Small intestine (tissue), 7 donors: ENCODE results near the gene SLC35B2. TPM values are rescaled to one million over a fixed set of nuclear protein-coding genes. Genes with fewer than 3 reads are reported as not detected.

Experiments
- DNase-seq, 2 donors: peaks; one replicate each; pipeline versions ENCODE4 v3.0.0 to v3.0.0-alpha.2; 2013
- FAIRE-seq: peaks from 2 replicates; lab custom pipeline; 2012; peaks lifted over from hg19 to GRCh38; lab: Jason Lieb, UNC
- H3K27ac ChIP-seq, 3 donors: one replicate each; pipeline ENCODE4 v1.5.1; 2013; ENCODE audit warnings: low read length in 2 of 3, mild to moderate bottlenecking in 2 of 3, control low read depth in 1 of 3, inconsistent platforms in 1 of 3, low read depth in 1 of 3, moderate library complexity in 1 of 3
- H3K27me3 ChIP-seq, 3 donors: one replicate each; pipeline ENCODE4 v1.6.1; 2013; ENCODE audit warnings: low read length in 3 of 3, inconsistent platforms in 1 of 3; ENCODE audit not compliant: control insufficient read depth in 3 of 3, insufficient read depth in 3 of 3
- H3K36me3 ChIP-seq, 3 donors: one replicate each; pipeline ENCODE4 v1.6.1; 2013; ENCODE audit warnings: low read length in 3 of 3, inconsistent platforms in 1 of 3, low read depth in 1 of 3, mild to moderate bottlenecking in 1 of 3, moderate library complexity in 1 of 3; ENCODE audit not compliant: control insufficient read depth in 3 of 3, insufficient read depth in 2 of 3
- H3K4me1 ChIP-seq, 3 donors: one replicate each; pipeline ENCODE4 v1.6.1; 2013; ENCODE audit warnings: low read length in 2 of 3, inconsistent platforms in 1 of 3, low read depth in 1 of 3, mild to moderate bottlenecking in 1 of 3, moderate library complexity in 1 of 3; ENCODE audit not compliant: control insufficient read depth in 3 of 3, insufficient read depth in 2 of 3
- H3K4me3 ChIP-seq, 3 donors: one replicate each; pipeline ENCODE4 v1.5.1; 2013; ENCODE audit warnings: low read length in 3 of 3, control low read depth in 1 of 3, inconsistent platforms in 1 of 3, low read depth in 1 of 3, mild to moderate bottlenecking in 1 of 3, moderate library complexity in 1 of 3
- H3K9me3 ChIP-seq, 2 donors: one replicate each; pipeline ENCODE4 v1.6.1; 2013; ENCODE audit warnings: low read depth in 1 of 2, low read length in 1 of 2; ENCODE audit not compliant: control insufficient read depth in 2 of 2, insufficient read depth in 1 of 2
- WGBS, 3 donors: extraction: QIAGEN DNeasy Blood & Tissue Kit; methylation state at CpG; one replicate each; pipeline ENCODE4 v1.1.7; 2013; 5-methylcytosine and 5-hydroxymethylcytosine counted together
- polyA plus RNA-seq, 4 donors: library from polyadenylated mRNA; stranded (reverse) in 3 of 4; unstranded in 1 of 4; fragments of 200-250 nt in 3 of 4; fragments of 120-200 nt in 1 of 4; gene quantifications; one replicate each; pipeline versions ENCODE4 v1.2.1 to v1.2.3, GENCODE V29; 2013
- donor health status: healthy with polysubstance abuse.
- donor health status: control.
- donor health status: control.
- donor health status: Bipolar disorder and iron deficiency.
- donor health status: healthy.

Gene SLC35B2
- polyA plus RNA-seq, 4 donors: 6.5 to 41.7 (median 22.3) TPM

- FAIRE-seq (no peak), DNase-seq (no peak)
- Histone ChIP-seq H3K9me3 (no peaks in the 10 kb centered on the region), H3K36me3 (peaks cover 0 to 51% (median 3%) of the 10 kb centered on the region in 3 donors), H3K27me3 (no peaks in the 10 kb centered on the region), H3K27ac (peak overlapping the region in 2 of 3 donors; percentile 41 to 82), H3K4me3 (peak overlapping the region; percentile 28 to 85 (median 66)), H3K4me1 (peaks cover 0 to 30% (median 20%) of the 10 kb centered on the region in 3 donors)
- 46 to 55% (median 55%) methylated on average over 7 of the region's 7 CpGs for WGBS, 3 donors
These were observed 5.4 kb upstream of the SLC35B2 start for GRCh38 chr6:44262467-44263353.

DNA sequence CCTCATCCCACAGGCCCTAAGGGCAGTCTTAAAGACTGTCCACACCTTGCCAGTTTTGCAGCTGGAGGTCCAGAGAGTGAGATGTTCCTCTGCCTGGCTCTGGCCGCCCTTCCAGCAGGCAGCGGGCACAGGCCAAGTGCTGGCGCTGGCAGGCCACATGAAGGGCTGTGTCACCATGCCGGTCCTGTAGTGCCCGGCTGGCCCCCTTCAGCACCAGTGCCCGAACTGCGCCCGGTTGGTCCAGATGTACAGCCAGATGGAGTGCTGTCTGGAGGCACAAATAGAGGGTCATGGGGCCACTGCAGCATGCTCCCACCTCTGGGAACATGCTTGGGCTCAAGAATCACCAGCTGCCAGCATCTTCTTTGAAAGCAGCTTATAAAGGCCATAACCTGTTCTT, 4.3 kb upstream of the SLC35B2 start:
- Histone ChIP-seq H3K9me3 (no peaks in the 10 kb centered on the region), H3K4me3 (no peak overlapping the region), H3K27me3 (no peaks in the 10 kb centered on the region), H3K4me1 (peaks cover 0 to 33% (median 20%) of the 10 kb centered on the region in 3 donors), H3K36me3 (peaks cover 0 to 51% (median 3%) of the 10 kb centered on the region in 3 donors), H3K27ac (no peak overlapping the region)
- FAIRE-seq (no peak), DNase-seq (no peak)
- WGBS, 3 donors: 94 to 99% (median 95%) methylated on average over 8 of the region's 8 CpGs

DNA sequence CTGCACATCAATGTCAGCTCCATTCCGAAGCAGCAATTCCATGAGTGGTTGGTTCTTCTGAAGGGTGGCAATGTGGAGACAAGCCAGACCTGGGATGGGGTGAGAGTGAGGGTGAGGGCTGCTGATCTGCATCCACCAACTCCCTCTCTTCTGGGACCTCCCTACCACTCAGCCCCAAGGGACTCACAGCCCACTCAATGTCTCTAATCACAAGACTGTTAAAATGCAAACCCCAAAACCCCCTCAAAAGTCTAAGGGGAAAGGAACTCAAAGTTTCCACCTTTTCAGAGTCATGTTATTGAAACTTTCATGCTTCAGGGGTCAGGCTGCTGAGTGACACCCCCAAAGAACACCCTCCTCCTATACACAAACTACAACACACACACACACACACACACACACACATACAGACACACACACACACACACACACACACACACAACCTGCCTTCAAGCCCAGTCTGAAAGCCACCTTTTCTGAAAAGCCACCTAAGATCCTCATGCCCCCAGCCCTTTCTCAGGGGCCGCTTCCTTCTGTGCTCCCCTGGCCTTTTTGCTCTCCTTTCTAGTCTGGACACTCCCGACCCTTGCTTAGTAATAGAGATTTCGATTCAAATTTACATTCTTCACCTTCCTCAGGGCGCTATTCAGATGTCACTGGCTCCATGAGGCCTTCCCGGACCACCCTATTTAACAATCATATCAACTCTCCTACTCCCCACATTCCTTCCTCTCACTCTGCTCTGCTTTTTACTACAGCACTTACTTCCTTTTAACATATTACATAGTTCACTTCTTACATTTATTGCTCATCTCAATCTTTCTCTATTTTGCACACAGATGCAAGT, 3.3 kb upstream of the SLC35B2 start:
- DNase-seq (no peak), FAIRE-seq (no peak)
- H3K4me3 ChIP-seq: no peak overlapping the region
- H3K27me3 ChIP-seq: no peaks in the 10 kb centered on the region
- peaks cover 0 to 56% (median 3%) of the 10 kb centered on the region in 3 donors for H3K36me3 ChIP-seq
- WGBS, 3 donors: 90 to 96% (median 90%) methylated on average over 6 of the region's 6 CpGs
- peaks cover 2 to 41% (median 20%) of the 10 kb centered on the region in 3 donors for H3K4me1 ChIP-seq
- H3K27ac ChIP-seq: peak overlapping the region in 1 of 3 donors; percentile 34
- no peaks in the 10 kb centered on the region for H3K9me3 ChIP-seq

- FAIRE-seq (no peak), DNase-seq (no peak)
- Histone ChIP-seq H3K4me3 (no peak overlapping the region), H3K27ac (peak overlapping the region in 1 of 3 donors; percentile 34), H3K4me1 (peaks cover 2 to 46% (median 20%) of the 10 kb centered on the region in 3 donors), H3K36me3 (peaks cover 0 to 61% (median 3%) of the 10 kb centered on the region in 3 donors), H3K9me3 (no peaks in the 10 kb centered on the region), H3K27me3 (no peaks in the 10 kb centered on the region)
- 90 to 94% (median 93%) methylated on average over 8 of the region's 8 CpGs for WGBS, 3 donors
These were observed 2.7 kb upstream of the SLC35B2 start for GRCh38 chr6:44260011-44260410.

DNA sequence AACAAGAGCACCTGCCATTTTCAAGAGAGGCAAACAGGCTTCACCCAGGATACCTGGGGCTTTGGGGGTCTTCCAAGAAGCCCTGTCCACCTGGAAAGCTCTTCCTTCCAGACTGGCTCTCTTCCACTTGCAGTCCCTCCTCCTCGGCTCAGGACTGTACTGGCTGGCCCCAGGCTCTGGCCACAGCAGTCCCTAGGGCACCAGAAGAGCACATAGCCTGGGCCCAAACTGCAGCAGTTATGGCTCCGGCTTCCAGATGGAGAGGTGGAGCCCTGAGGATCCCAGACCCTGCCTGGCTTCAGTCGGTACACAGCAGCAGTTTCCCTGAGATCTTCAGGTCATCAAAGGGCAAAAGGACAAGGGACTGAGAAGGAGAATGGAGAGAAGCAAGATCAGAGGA, 1.6 kb upstream of the SLC35B2 start:
- Histone ChIP-seq H3K27me3 (no peaks in the 10 kb centered on the region), H3K4me1 (peaks cover 2 to 42% (median 14%) of the 10 kb centered on the region in 3 donors), H3K4me3 (no peak overlapping the region), H3K36me3 (peaks cover 3 to 72% (median 5%) of the 10 kb centered on the region in 3 donors), H3K27ac (no peak overlapping the region), H3K9me3 (no peaks in the 10 kb centered on the region)
- no peak for FAIRE-seq
- 80 to 94% (median 87%) methylated on average over 3 of the region's 3 CpGs for WGBS, 3 donors
- no peak for DNase-seq

- Histone ChIP-seq H3K4me3 (no peak overlapping the region), H3K36me3 (peaks cover 4 to 73% (median 5%) of the 10 kb centered on the region in 3 donors), H3K27ac (peak overlapping the region in 1 of 3 donors; percentile 71), H3K9me3 (no peaks in the 10 kb centered on the region), H3K4me1 (peaks cover 2 to 37% (median 9%) of the 10 kb centered on the region in 3 donors), H3K27me3 (no peaks in the 10 kb centered on the region)
- DNase-seq (no peak), FAIRE-seq (no peak)
- WGBS, 3 donors: 84 to 89% (median 87%) methylated on average over 9 of the region's 9 CpGs
These were observed 1.1 kb upstream of the SLC35B2 start for GRCh38 chr6:44258325-44258863.

- no peak for DNase-seq
- peak overlapping the region; percentile 59 to 71 (median 71) for H3K27ac ChIP-seq
- WGBS, 3 donors: 25 to 30% (median 29%) methylated on average over 15 of the region's 15 CpGs
- no peaks in the 10 kb centered on the region for H3K27me3 ChIP-seq
- peaks cover 2 to 31% (median 5%) of the 10 kb centered on the region in 3 donors for H3K4me1 ChIP-seq
- peaks cover 8 to 74% (median 8%) of the 10 kb centered on the region in 3 donors for H3K36me3 ChIP-seq
- no peaks in the 10 kb centered on the region for H3K9me3 ChIP-seq
- peak overlapping the region; percentile 39 to 83 (median 81) for H3K4me3 ChIP-seq
- FAIRE-seq: no peak
These were observed 511 bp upstream of the SLC35B2 start for GRCh38 chr6:44257753-44258324.

GRCh38 chr6:44256775-44257024, 628 bp downstream of the SLC35B2 start:
- Histone ChIP-seq H3K9me3 (no peaks in the 10 kb centered on the region), H3K36me3 (peaks cover 11 to 73% (median 14%) of the 10 kb centered on the region in 3 donors), H3K4me3 (peak overlapping the region; percentile 81 to 90 (median 83)), H3K27me3 (no peaks in the 10 kb centered on the region), H3K4me1 (peaks cover 0 to 21% (median 2%) of the 10 kb centered on the region in 3 donors), H3K27ac (peak overlapping the region; percentile 71 to 90 (median 84))
- 1% methylated on average over 9 to 12 of the region's 12 CpGs for WGBS, 3 donors
- DNase-seq (peak in 1 of 2 donors; percentile 34), FAIRE-seq (no peak)
